H1 (cell line): ENCODE data around the gene NFIC. TPM values are rescaled to one million over a fixed set of nuclear protein-coding genes. Genes with fewer than 3 reads are reported as not detected.
"Not testable (repeated sequence)": the region's sequence is repeated elsewhere in the genome, so short reads cannot be mapped to it uniquely, and the experiment has no call there.

Source experiments
- CTCF ChIA-PET: fragments of 300-600 bp; sonication (Branson Sonifier 250); formaldehyde crosslinking; loops from one replicate; lab custom pipeline; 2021; ENCODE audit not compliant: partially characterized antibody; lab: Charles Lee
- POLR2A ChIA-PET: fragments of 300-600 bp; sonication (Branson Sonifier 250); formaldehyde crosslinking; loops from one replicate; lab custom pipeline; 2021; ENCODE audit warnings: inconsistent platforms; ENCODE audit not compliant: partially characterized antibody; lab: Charles Lee
- DNase-seq, 2 experiments: peaks; one replicate each; pipeline versions ENCODE4 v3.0.0 to v3.0.0-alpha.2; 2010 to 2022; ENCODE audit warnings: low spot score in 2 of 2, low read depth in 1 of 2, mixed read lengths in 1 of 2
- FAIRE-seq: peaks from 2 replicates; lab custom pipeline; 2011; peaks lifted over from hg19 to GRCh38; lab: Jason Lieb, UNC
- H2AFZ ChIP-seq: 2 replicates; pipeline ENCODE4 v1.8.1; 2012; ENCODE audit warnings: low read length, inconsistent platforms
- H2AK5ac ChIP-seq: 2 replicates; pipeline ENCODE4 v1.6.1; 2013; ENCODE audit warnings: low read depth, low read length
- H2BK120ac ChIP-seq: replicated peaks from 2 replicates; pipeline ENCODE3; 2013; ENCODE audit warnings: low read depth, low read length, inconsistent platforms
- H2BK12ac ChIP-seq: 2 replicates; pipeline ENCODE4 v1.6.1; 2013; ENCODE audit warnings: low read depth, low read length
- H2BK15ac ChIP-seq: 2 replicates; pipeline ENCODE4 v1.6.1; 2013; ENCODE audit warnings: low read length
- H2BK20ac ChIP-seq: 2 replicates; pipeline ENCODE4 v1.6.1; 2013; ENCODE audit warnings: low read length
- H2BK5ac ChIP-seq: 2 replicates; pipeline ENCODE4 v1.6.1; 2013; ENCODE audit warnings: low read depth, low read length
- H3K14ac ChIP-seq: 2 replicates; pipeline ENCODE4 v1.6.1; 2013; ENCODE audit warnings: inconsistent platforms; ENCODE audit not compliant: insufficient read length
- H3K18ac ChIP-seq: 2 replicates; pipeline ENCODE4 v1.6.1; 2013; ENCODE audit warnings: low read length; ENCODE audit errors: extremely low read depth
- H3K23ac ChIP-seq: 2 replicates; pipeline ENCODE4 v1.6.1; 2013; ENCODE audit warnings: inconsistent platforms; ENCODE audit not compliant: insufficient read length
- H3K23me2 ChIP-seq: 2 replicates; pipeline ENCODE4 v1.6.1; 2013; ENCODE audit warnings: low read depth, low read length
- H3K27ac ChIP-seq: 2 replicates; pipeline ENCODE4 v1.6.1; 2011; ENCODE audit warnings: low read depth, low read length, inconsistent platforms
- H3K27me3 ChIP-seq, 4 experiments: replicated peaks in 1 of 4; 1 replicate in 1 of 4; 2 replicates in 3 of 4; pipeline versions ENCODE4 v1.6.1 to v1.8.1; 2011 to 2013; ENCODE audit warnings: low read length in 3 of 4, mild to moderate bottlenecking in 3 of 4, inconsistent platforms in 2 of 4, mixed read lengths in 2 of 4, moderate library complexity in 1 of 4; ENCODE audit not compliant: control insufficient read depth in 3 of 4, insufficient read depth in 3 of 4; ENCODE audit errors: extremely low read depth in 1 of 4
- H3K36me3 ChIP-seq, 4 experiments: 2 replicates each; pipeline versions ENCODE4 v1.6.1 to v1.8.1; 2011 to 2013; ENCODE audit warnings: mild to moderate bottlenecking in 4 of 4, low read length in 3 of 4, moderate library complexity in 2 of 4, control low read depth in 1 of 4, inconsistent platforms in 1 of 4; ENCODE audit not compliant: insufficient read depth in 4 of 4, control insufficient read depth in 2 of 4
- H3K4ac ChIP-seq: replicated peaks from 2 replicates; pipeline ENCODE3; 2013; ENCODE audit warnings: low read length, low read depth, mixed read lengths, inconsistent platforms; ENCODE audit not compliant: insufficient read length
- H3K4me1 ChIP-seq, 4 experiments: replicated peaks in 1 of 4; 1 replicate in 1 of 4; 2 replicates in 3 of 4; pipeline versions ENCODE4 v1.6.1 to v1.8.1; 2011 to 2013; ENCODE audit warnings: low read length in 3 of 4, inconsistent platforms in 2 of 4, mixed read lengths in 1 of 4; ENCODE audit not compliant: insufficient read depth in 4 of 4, control insufficient read depth in 3 of 4
- H3K4me2 ChIP-seq, 2 experiments: 2 replicates each; pipeline versions ENCODE4 v1.6.1 to v1.8.1; 2011 to 2013; ENCODE audit warnings: low read depth in 2 of 2, low read length in 2 of 2, control low read depth in 1 of 2, inconsistent platforms in 1 of 2, mild to moderate bottlenecking in 1 of 2; ENCODE audit not compliant: insufficient read depth in 1 of 2
- H3K4me3 ChIP-seq, 4 experiments: fragments of 200-600, 300-600 bp in 1 of 4; sonication (generic), shearing (Covaris generic), sonication (Bioruptor Twin) in 1 of 4; 2 replicates each; pipeline versions ENCODE4 v1.5.1 to v1.8.1; 2011 to 2016; ENCODE audit warnings: low read length in 4 of 4, low read depth in 3 of 4, control low read depth in 2 of 4, inconsistent platforms in 2 of 4, mild to moderate bottlenecking in 2 of 4, mixed read lengths in 1 of 4, moderate library complexity in 1 of 4; ENCODE audit not compliant: insufficient read depth in 2 of 4; ENCODE audit errors: extremely low read depth in 1 of 4
- H3K56ac ChIP-seq: replicated peaks from 2 replicates; pipeline ENCODE3; 2013; ENCODE audit warnings: low read depth, mild to moderate bottlenecking, mixed read lengths, low read length, inconsistent platforms; ENCODE audit not compliant: insufficient read length
- H3K79me1 ChIP-seq: 2 replicates; pipeline ENCODE4 v1.6.1; 2013; ENCODE audit warnings: low read depth, low read length, control low read depth
- H3K79me2 ChIP-seq, 2 experiments: 2 replicates each; pipeline versions ENCODE4 v1.6.1 to v1.8.1; 2012 to 2013; ENCODE audit warnings: low read length in 2 of 2, mild to moderate bottlenecking in 2 of 2, inconsistent platforms in 1 of 2; ENCODE audit not compliant: insufficient read depth in 2 of 2, control insufficient read depth in 1 of 2
- H3K9ac ChIP-seq, 4 experiments: replicated peaks in 1 of 4; 1 replicate in 1 of 4; 2 replicates in 3 of 4; pipeline versions ENCODE4 v1.6.1 to v1.8.1; 2011 to 2013; ENCODE audit warnings: low read depth in 3 of 4, low read length in 3 of 4, control low read depth in 2 of 4, mild to moderate bottlenecking in 2 of 4, moderate library complexity in 2 of 4, inconsistent platforms in 1 of 4; ENCODE audit errors: extremely low read depth in 1 of 4
- H3K9me3 ChIP-seq, 2 experiments: 2 replicates each; pipeline versions ENCODE4 v1.6.1 to v1.8.1; 2012 to 2013; ENCODE audit warnings: mild to moderate bottlenecking in 2 of 2, moderate library complexity in 2 of 2, control low read depth in 1 of 2, inconsistent platforms in 1 of 2, low read depth in 1 of 2, low read length in 1 of 2, mixed read lengths in 1 of 2; ENCODE audit not compliant: insufficient read depth in 2 of 2
- H4K20me1 ChIP-seq, 2 experiments: replicated peaks in 1 of 2; 2 replicates each; pipeline versions ENCODE3 to v1.8.1; 2011 to 2013; ENCODE audit warnings: inconsistent platforms in 2 of 2, low read length in 2 of 2, mild to moderate bottlenecking in 1 of 2; ENCODE audit not compliant: insufficient read depth in 2 of 2, control insufficient read depth in 1 of 2
- H4K5ac ChIP-seq: 2 replicates; pipeline ENCODE4 v1.6.1; 2013; ENCODE audit warnings: low read length, low read depth, mixed read lengths, inconsistent platforms; ENCODE audit not compliant: insufficient read length
- H4K8ac ChIP-seq: 2 replicates; pipeline ENCODE4 v1.8.0; 2013; ENCODE audit warnings: mild to moderate bottlenecking, moderate library complexity, low read length, inconsistent platforms; ENCODE audit not compliant: insufficient read depth; ENCODE audit errors: extremely low read depth
- H4K91ac ChIP-seq: replicated peaks from 2 replicates; pipeline ENCODE3; 2013; ENCODE audit warnings: low read length, mixed read lengths, inconsistent platforms; ENCODE audit not compliant: insufficient read length
- WGBS, 2 experiments: shearing (Covaris generic) in 1 of 2; methylation state at CpG; one replicate each; pipeline versions ENCODE4 v1.1.6 to v1.1.7; 2013 to 2015; ENCODE audit warnings: low lambda C conversion rate in 2 of 2, mixed read lengths in 2 of 2, inconsistent platforms in 1 of 2, low coverage in 1 of 2, missing lambda C conversion rate in 1 of 2; ENCODE audit not compliant: insufficient replicate concordance in 2 of 2, insufficient coverage in 1 of 2, insufficient read length in 1 of 2; ENCODE audit errors: extremely low coverage in 1 of 2, missing lambda C conversion rate in 1 of 2; 5-methylcytosine and 5-hydroxymethylcytosine counted together
- polyA plus RNA-seq, 7 experiments: library from polyadenylated mRNA; depleted of rRNA in 3 of 7; stranded (reverse) in 5 of 7; unstranded in 2 of 7; fragments of >200 nt in 5 of 7; fragments of 200-250 nt in 2 of 7; gene quantifications; 1 replicate in 5 of 7; 2 replicates in 1 of 7; 4 replicates in 1 of 7; pipeline versions ENCODE4 v1.2.1 to v1.2.3, GENCODE V29; 2011 to 2013; ENCODE audit warnings: missing spikeins in 2 of 7, mixed read lengths in 2 of 7
- total RNA-seq: library from RNA; stranded (reverse); fragmentation: NEBNext Ultra II Directional; extraction: Animal tissue kit (Norgen Biotek cat#: 25700); gene quantifications from 2 replicates; pipeline ENCODE4 v1.2.1, GENCODE V29; 2021

NFIC gene
- total and polyA plus RNA-seq, 2 of the 8 experiments (the other 6 are each of a cell fraction or from before 2014, with no cell fraction given), result 0.56 to 3.2 TPM

GRCh38 chr19:3508121-3508661, 141.8 kb downstream of the NFIC start:
- H4K8ac ChIP-seq, DNase-seq, H3K27ac ChIP-seq, H2BK20ac ChIP-seq, H3K27me3 ChIP-seq, H4K91ac ChIP-seq, H2BK15ac ChIP-seq, H3K9me3 ChIP-seq, FAIRE-seq, H2BK5ac ChIP-seq, H3K4me1 ChIP-seq, H3K14ac ChIP-seq, H2AFZ ChIP-seq, H4K5ac ChIP-seq, H2BK12ac ChIP-seq, H2AK5ac ChIP-seq, H3K56ac ChIP-seq, H2BK120ac ChIP-seq, H3K23ac ChIP-seq, CTCF ChIA-PET, H3K36me3 ChIP-seq, H3K9ac ChIP-seq, H3K18ac ChIP-seq: not testable (repeated sequence)
- Histone ChIP-seq H3K23me2 (peaks cover 18% of the 10 kb centered on the region), H3K4ac (peak overlapping the region; percentile 38), H3K79me2 (peaks cover 0 to 47% of the 10 kb centered on the region in 2 experiments; a peak in 2 of 4 replicates), H3K4me3 (peak overlapping the region in 1 of 4 experiments; percentile 98; a peak in 2 of 8 replicates), H3K4me2 (peak overlapping the region; percentile 95 to 99; a peak in 3 of 4 replicates), H3K79me1 (peaks cover 29% of the 10 kb centered on the region), H4K20me1 (peaks cover 19 to 34% of the 10 kb centered on the region in 2 experiments)
- POLR2A ChIA-PET, result interaction anchor here (0.6 kb wide), 1 partner anchor 39 kb away, joined by 3 read pairs; no protein-coding TSS in a partner anchor
- WGBS, 2 experiments, result 72% methylated on average over 16 of the region's 18 CpGs; no CpG with 5 or more reads in 1 of the 2 experiments
